ENCODE results near the gene ANKK1. TPM values are rescaled to one million over a fixed set of nuclear protein-coding genes. Genes with fewer than 3 reads are reported as not detected.

Gene ANKK1
- total RNA-seq, 1 experiment from 2014 or later = not detected

DNA sequence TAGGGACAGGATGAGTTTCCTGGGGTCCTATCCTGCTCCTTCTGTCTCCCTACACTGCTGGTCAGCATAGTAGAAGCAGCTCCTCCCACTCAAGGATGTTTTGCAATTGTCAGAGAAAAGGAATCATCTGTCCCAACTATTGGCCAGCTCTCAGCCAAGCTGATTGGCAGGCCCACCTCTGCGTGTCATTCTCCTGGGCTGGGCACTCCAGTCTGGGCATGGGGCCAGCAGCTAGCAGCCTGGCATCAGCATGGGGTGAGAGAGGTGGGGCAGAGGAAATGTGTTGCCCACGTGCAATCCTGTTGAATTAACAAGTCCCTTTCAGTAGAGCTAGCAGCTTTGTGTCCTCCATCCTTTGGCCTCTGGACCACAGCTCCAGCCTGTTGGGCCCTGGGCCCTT lies 14.1 kb downstream of the ANKK1 start:
- in situ Hi-C loops (cut with HindIII; ENCODE audit: low sequenced_read_pairs) = no loop called here
- peak; percentile 94 for DNase-seq (ENCODE audit: low spot score)

DNA sequence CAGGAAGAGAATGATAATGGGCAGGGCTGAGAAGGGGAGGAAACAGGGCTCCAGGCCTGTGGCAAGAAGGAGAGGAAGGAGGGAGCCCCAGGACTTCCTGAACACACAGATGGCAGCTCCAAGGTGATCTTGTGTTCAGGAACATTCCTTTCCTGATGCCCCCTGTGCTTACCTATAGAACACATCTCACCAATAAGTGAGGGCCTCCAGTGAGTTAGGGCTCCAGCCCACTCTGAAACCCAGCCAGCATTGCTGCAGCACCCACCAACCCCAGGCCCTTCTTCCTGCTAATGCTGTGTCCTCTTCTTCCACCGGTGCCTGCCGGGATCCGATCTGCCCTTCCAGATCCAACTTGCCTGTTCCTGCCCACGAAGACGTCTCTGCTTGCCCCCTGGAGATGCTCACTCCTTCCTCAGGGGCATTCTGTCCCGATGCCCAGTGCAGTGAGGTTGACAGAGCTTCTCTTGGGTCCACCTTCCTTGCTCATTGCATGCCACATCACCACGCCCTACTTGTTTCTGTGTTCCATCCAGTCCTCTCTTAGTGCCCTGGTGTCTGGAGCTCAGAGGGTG lies 17.4 kb downstream of the ANKK1 start:
- DNase-seq (ENCODE audit: low spot score) = peak; percentile 18
- in situ Hi-C loops (cut with HindIII; ENCODE audit: low sequenced_read_pairs) = no loop called here

DNA sequence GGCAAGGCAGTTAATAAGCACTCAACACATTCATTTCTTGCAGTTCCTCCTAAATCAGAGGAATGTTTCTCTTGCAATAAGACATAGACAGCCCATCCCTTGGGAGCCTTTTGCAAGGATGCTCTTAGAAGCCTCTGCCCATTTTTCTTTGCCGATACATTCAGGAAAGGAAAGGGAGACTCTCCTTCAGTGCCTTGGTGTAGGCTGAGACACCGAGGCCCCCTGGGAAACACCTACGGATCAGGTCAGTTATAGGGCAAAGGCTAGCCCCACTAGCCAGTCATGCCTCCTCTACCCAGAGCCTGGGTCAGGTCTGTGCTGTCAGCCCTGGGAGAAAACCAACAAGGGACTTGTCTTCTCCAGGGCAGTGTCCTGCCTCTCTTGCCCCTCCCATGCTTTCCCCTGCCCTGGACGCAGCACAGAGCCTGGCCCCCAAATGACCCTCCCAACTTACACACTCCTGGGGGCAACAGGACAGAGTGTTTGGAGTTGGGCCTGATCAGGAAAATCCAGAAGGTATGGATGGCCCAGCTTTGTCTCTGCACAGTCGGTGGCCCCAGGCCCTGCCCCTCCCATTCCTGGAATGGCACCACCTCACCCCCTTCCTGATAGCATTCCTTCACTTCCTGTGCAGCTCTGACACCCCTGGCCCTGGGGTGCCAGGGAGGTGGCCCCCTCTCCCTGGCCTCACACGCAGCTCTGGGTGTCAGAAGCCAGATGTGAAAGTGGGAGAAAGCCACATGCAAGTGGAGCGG lies 18.3 kb downstream of the ANKK1 start:
- in situ Hi-C loops (cut with HindIII; ENCODE audit: low sequenced_read_pairs) = no loop called here
- DNase-seq (ENCODE audit: low spot score) = no peak

DNA sequence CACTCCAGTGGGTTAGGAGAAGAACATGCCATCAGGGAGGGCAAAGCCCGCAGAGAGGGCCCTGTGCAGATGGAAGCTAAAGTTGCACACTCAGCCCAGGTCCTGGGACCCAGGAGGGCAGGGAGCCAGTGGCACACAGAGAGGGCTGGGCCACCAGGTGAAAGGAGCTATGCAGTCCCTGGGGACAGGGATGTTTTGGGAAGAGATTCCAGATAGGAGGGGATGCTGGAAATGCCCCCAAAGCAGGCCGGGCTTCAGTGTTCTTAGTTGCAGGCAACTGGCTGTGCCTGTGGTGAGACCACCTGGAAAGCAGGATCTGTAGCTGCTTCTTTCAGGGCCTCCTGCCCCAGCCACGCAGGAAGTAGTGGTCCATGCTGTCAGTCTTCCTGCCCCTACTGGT lies 19.6 kb downstream of the ANKK1 start:
- no peak for DNase-seq (ENCODE audit: low spot score)
- in situ Hi-C loops (cut with HindIII; ENCODE audit: low sequenced_read_pairs) = no loop called here

DNA sequence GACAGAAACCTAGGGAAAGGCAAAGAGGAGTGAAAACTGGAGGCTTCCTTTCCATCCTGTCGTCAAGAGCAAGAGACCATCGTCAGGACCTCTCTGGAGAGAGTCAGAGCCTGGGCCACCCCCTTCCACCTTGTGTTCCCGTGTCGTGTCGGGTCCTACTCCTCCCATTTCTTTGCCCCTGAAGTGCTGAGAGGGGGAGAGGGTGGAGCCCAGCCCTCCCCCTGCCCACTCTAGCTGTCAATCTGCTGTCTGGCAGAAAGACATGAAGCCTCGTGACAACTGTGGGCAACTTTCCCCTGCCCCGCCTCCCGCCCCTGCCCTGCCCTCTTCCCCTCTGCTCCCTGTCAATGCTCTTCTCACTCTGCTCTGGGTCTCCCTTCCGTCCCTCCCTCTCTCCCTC lies 20.6 kb downstream of the ANKK1 start:
- in situ Hi-C loops (cut with HindIII; ENCODE audit: low sequenced_read_pairs) = no loop called here
- DNase-seq (ENCODE audit: low spot score) = no peak

DNA sequence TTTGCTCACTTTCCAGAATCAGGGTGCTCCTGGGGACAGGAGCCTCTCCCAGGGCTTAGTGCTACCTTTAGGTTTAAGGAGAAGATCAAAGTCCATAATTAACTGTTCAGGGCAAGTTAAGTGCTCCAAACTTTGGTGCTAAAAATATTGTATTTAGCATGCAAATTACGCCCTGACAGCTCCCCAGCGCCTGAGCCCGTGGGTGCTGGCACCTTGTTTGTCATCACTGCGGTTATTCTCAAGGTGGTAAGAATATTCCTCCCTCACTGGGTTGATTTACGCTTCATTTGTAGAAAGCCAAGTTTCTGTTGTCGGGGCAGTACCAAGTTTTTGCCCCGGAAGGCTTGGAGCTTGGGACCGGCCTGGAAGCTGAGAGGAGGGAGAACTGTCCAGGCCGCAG lies 21.3 kb downstream of the ANKK1 start:
- in situ Hi-C loops (cut with HindIII; ENCODE audit: low sequenced_read_pairs) = no loop called here
- no peak for DNase-seq (ENCODE audit: low spot score)

DNA sequence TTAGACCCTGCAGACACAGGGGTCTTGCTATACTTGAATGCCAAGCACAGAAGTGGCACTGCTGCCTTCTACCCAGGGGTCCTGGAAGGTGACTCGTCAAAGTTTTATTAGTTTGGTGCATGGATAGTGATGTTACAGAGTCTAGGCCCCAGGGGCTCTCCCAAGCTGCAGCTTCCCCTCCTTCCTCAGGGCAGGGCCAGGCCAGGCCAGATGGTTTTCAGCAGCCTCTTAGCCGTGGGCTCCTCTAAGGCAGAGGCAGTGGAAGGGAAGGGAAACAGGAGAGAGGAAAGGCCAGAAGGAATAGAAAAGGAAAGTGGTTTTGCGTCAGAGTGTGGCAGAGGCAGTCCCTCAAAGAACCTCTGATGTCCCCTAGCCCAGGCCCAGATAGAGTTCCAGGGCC lies 21.9 kb downstream of the ANKK1 start:
- in situ Hi-C loops (cut with HindIII; ENCODE audit: low sequenced_read_pairs) = no loop called here
- DNase-seq (ENCODE audit: low spot score) = no peak

DNA sequence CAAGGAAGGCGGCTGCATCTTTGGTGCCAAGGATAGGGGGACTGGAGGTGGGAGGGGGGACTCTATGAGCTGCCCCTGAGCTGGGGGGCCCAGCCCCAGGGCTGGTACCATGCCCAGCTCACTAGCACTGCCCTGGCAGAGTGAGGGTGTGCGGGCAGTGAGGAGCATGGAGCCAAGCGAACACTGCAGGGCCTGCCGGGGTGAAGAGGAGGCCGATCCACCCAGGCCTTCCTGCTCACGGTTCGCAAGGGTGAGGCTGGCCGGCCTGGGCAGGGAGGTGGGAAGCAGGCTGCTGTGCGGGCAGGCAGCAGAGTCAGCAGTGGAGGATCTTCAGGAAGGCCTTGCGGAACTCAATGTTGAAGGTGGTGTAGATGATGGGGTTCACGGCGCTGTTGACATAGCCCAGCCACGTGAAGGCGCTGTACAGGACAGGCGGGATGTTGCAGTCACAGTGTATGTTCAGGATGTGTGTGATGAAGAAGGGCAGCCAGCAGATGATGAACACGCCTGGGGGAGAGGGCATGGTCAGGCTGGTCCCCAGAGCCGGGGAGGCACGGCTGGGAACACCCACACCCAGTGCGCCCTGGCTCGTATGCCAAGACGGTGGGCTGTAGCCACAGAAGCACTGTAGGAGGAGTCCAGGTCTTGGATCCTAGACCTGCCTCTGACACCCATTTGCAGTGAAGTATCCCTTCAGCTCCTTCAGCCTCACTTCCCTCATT lies 23.0 kb downstream of the ANKK1 start:
- in situ Hi-C loops (cut with HindIII; ENCODE audit: low sequenced_read_pairs) = no loop called here
- no peak for DNase-seq (ENCODE audit: low spot score)

DNA sequence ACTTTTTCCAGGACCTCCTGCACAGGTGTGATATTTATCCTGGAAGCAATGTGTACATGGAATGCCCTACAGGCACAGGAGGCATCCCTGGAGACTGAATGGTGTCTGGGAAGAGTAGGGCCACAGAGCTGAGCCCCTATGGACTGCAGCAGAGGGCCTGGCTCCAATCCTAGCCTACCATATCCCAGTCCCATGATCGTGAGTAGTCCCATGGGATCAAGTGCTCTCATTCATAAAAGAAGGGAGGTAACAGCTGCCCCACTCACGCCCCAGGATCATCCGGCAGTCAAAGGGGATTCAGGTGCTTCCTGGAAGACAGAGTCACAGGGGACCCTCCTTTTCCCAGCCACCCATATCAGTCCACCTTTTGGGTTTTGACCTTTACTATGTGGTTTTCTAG lies 24.0 kb downstream of the ANKK1 start:
- no peak for DNase-seq (ENCODE audit: low spot score)
- in situ Hi-C loops (cut with HindIII; ENCODE audit: low sequenced_read_pairs) = no loop called here

DNA sequence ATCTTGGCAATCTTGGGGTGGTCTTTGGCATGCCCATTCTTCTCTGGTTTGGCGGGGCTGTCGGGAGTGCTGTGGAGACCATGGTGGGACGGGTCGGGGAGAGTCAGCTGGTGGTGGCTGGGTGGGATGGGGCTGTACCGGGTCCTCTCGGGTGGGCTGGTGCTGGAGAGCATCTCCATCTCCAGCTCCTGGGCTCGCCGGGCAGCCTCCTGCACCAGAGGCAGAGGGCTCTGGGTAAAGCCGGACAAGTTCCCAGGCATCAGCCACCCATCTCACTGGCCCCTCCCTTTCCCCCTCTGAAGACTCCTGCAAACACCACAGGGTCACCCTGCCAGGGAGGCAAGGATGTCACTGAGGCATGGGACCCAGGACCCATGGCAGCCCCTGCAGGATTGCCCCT lies 25.1 kb downstream of the ANKK1 start:
- in situ Hi-C loops (cut with HindIII; ENCODE audit: low sequenced_read_pairs) = no loop called here

DNA sequence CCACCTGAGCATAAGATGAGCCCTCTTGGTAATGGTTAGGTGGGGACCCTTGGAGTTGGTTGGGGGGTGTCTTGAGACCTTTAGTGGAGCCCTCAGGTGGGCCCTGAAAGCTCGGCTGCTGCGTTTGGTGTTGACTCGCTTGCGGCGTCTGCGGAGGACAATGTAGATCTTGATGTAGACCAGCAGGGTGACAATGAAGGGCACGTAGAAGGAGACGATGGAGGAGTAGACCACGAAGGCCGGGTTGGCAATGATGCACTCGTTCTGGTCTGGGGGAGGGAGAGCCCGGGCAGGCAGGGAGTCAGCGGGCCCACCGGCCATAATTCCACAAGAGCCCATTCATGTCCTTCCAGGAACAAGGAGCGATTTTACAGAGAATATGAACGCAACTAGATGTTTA lies 27.8 kb downstream of the ANKK1 start:
- DNase-seq (ENCODE audit: low spot score) = no peak
- in situ Hi-C loops (cut with HindIII; ENCODE audit: low sequenced_read_pairs) = no loop called here

More for the DNA sequence above, 25.1 kb downstream of the ANKK1 start:
- no peak for DNase-seq (ENCODE audit: low spot score)

DNA sequence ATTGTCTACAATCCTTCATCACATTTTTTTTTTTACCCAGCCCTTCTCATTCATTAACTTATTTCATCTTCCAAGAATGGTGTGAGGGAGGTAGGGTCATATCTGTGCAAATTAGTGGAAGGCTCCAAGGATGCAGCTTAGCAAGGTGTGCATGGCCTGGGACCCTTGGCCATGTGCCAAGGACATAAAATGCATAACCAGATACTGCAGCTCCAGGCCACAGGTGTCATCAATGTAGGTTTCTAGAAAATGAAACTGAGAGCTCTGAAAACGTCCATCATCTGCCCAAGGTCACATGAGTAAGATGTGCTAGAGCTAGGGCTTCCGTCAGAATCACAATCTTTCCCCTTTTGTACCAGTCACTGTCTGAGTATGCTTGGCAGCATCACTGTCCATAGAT lies 29.8 kb downstream of the ANKK1 start:
- in situ Hi-C loops (cut with HindIII; ENCODE audit: low sequenced_read_pairs) = no loop called here
- DNase-seq (ENCODE audit: low spot score) = no peak

DNA sequence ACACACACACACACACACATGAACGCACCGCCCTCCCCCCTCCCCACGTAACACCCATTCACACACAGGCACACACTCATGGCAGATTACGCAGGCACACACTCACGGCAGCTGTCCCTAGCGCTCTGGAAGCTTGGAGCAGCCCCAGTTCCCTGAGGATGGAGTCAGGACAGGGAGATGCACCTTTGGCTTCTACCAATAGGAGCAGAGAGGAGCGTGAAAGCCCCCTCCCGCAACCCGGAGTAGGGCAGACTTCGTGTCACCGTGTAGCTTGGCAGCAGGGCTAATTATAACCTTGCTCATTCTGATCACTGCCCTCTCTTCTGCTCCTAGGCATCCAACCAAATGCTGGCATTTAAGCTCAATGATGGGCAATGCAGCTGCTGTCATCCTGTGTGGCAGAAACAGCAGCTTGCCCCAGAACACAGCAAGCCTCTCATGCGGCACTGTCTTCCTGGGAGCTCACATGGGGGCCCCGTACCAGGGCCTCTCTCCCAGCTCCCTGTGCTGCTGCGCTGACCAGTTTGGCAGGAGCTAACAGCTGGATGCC lies 31.9 kb downstream of the ANKK1 start:
- DNase-seq (ENCODE audit: low spot score) = no peak
- in situ Hi-C loops (cut with HindIII; ENCODE audit: low sequenced_read_pairs) = no loop called here

DNA sequence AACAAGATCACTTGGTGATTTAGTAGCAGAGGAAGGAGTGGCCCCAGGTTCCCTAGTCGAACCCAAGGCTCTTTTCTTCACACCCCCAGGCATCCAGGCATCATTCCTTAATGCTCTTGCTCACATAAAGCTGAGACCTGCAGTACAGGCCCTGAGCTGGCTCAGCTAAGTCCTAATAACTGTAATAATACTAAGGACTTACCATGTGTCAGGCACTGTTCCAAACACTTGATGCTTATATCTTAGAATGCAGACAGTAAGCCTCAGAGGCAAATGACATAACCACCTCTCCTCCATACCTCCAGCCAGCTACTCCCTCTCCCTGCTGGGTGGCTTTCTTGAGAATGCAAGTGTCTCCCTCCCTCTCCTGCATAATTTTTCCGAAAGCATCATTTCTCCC lies 33.2 kb downstream of the ANKK1 start:
- no peak for DNase-seq (ENCODE audit: low spot score)
- in situ Hi-C loops (cut with HindIII; ENCODE audit: low sequenced_read_pairs) = no loop called here

DNA sequence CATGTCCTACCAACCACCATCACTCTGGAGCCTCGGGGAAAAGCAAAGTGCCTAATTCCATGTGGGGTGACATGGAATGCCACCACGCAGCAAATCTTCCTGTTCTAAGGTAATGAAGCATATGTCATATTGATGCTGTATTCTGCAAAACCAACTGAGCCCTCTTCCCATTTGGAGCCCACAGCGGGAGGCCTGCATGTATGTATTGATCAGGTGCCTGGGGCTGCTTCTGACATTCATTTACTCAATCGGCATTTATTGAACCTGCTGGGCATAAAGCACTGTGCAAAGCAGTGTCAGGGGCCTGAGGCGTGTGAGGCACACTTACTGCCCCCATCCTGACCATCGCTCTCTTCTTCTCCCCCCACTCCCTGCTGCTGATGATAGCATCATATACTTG lies 39.1 kb downstream of the ANKK1 start:
- no peak for DNase-seq (ENCODE audit: low spot score)
- in situ Hi-C loops (cut with HindIII; ENCODE audit: low sequenced_read_pairs) = no loop called here

DNA sequence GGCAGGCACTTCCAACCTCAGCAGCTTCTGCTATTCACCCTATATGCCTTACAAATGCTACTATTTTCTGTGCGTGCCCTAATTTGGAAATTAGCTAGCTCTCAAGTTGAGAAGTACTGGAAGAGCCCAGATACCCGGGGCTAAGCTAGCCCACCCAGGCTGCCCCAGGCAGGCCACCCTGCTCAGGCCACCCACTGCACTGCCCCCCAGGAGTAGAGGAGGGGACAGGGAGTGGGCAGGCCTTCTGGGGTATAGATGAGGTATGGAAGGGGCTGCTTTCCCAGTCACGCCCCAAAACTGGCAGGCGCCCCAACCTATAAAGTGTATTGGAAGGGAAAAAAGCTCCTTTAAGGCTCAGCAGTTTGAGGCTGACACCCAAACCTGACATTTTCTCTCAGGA lies 44.2 kb downstream of the ANKK1 start:
- in situ Hi-C loops (cut with HindIII; ENCODE audit: low sequenced_read_pairs) = no loop called here

DNA sequence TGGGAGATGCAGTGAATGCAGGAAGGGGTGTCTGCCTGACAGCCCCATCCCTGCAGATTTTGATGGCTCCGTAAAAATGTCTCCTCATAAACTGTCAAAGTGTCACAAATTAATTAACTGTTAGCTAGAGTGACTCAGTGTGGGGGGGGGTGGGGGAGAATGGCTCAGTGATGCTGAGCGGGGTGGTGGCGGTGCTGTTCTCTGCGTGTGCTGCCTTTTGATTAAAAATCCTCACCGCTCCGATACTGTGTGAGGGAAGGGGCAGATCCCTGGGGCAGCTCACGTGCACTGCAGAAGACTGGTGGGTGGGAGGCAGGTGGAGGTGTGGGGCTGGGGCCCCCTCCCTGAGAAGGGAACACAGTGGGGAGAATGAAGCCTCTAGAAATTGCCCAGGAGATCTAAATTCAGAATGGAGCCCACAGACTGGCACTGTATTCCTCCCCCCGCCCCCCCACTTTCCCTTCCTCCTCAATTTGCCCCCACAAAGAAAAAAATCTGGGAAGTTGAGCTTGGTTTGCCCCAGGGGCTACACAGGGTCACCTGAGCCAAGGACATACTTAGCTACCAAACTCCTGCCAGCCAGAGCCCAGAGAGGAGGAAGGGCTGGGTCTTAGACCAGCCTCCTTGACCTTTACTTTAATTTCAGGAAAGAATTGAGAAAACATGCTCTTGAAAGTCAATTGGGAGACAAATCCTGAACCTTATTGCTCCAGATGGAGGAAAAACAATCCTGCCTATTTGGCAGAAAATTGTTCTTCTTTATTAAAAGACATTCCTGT lies 47.8 kb downstream of the ANKK1 start:
- in situ Hi-C loops (cut with HindIII; ENCODE audit: low sequenced_read_pairs) = no loop called here
- DNase-seq (ENCODE audit: low spot score) = no peak

More for the DNA sequence above, 44.2 kb downstream of the ANKK1 start:
- DNase-seq (ENCODE audit: low spot score) = no peak

DNA sequence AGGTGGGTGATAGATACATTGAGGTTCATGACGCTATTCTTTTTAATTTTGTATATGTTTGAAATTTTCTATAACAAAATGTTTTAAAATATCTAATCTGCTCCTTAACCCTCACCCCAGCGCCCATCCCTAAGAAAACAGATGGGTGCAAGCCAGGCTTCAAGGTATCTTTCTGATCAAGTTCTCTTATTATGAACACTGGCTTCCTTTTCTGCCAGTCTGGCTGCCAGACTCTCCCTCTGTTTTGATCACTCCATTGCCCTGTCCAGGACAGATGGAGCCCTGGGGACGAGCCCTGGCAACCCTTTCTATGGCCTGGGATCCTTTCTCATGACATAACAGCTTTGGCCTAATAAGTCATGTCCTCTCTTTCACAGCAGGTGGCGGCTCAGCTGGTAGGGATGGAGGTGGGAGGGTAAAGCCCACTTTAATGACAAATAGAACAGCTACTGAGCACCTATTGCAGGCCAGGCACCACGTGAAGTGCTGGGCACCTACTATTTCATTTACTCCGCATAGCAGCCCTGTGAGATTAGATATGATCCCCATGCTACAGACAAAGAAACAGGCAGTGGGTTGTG lies 49.2 kb downstream of the ANKK1 start:
- no peak for DNase-seq (ENCODE audit: low spot score)
- in situ Hi-C loops (cut with HindIII; ENCODE audit: low sequenced_read_pairs) = no loop called here

DNA sequence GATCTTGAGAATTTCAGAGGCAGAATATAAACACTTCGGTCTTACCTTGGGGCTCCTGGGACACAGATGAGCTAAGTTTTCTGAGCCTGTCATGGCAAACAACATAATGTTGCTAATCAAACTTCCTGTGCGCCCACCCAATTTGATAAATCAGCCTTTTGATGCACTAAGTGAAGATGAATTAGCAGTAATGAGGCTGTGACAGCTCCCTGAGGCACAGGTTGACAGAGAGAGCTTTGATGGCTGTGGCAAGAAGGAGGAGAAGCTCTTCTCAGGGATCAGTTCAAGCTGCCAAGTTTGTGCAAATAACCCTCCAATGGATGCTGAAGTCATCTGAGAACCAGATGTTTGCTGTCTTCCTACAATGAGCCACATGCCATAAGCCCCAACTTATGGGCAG lies 53.2 kb downstream of the ANKK1 start:
- DNase-seq (ENCODE audit: low spot score) = no peak
- in situ Hi-C loops (cut with HindIII; ENCODE audit: low sequenced_read_pairs) = no loop called here
